Measurements from ENCODE around the gene ITGAL. TPM values are rescaled to one million over a fixed set of nuclear protein-coding genes. Genes with fewer than 3 reads are reported as not detected.

The ITGAL gene
- total and polyA plus RNA-seq, 2 of the 13 experiments (the other 11 are each of a cell fraction or from before 2014, with no cell fraction given): 0.86 to 1.2 TPM

GRCh38 chr16:30449116-30449435 is 23.5 kb upstream of the ITGAL start (continued):
- TF ChIP-seq AHDC1 (CRISPR knock-in tag; IDR thresholded peaks at IDR 0.05; ENCODE audit: borderline replicate concordance) (peak; percentile 49; the same call in 1 of the 2 replicates), MED1 (CRISPR knock-in tag; IDR thresholded peaks at IDR 0.05) (peak; percentile 15; the same call in 1 of the 2 replicates), LCORL (IDR thresholded peaks at IDR 0.05) (no peak), LCORL (CRISPR knock-in tag; IDR thresholded peaks at IDR 0.05) (peak; percentile 37), PAXIP1 (CRISPR knock-in tag; conservative IDR thresholded peaks at IDR 0.05) (peak; percentile 72), PHF20 (CRISPR knock-in tag; IDR thresholded peaks at IDR 0.05) (no peak), ZNF766 (CRISPR knock-in tag; IDR thresholded peaks at IDR 0.05; ENCODE audit: borderline replicate concordance) (no peak), ERF (CRISPR knock-in tag; IDR thresholded peaks at IDR 0.05) (peak; percentile 67; the same call in 1 of the 2 replicates), ARNTL (CRISPR knock-in tag; IDR thresholded peaks at IDR 0.05) (no peak), ARID5B (CRISPR knock-in tag; IDR thresholded peaks at IDR 0.05) (peak; percentile 90), PPARG (CRISPR knock-in tag; conservative IDR thresholded peaks at IDR 0.05) (peak; percentile 59; the same call in 1 of the 2 replicates), ZNF569 (CRISPR knock-in tag; IDR thresholded peaks at IDR 0.05; ENCODE audit: borderline replicate concordance) (no peak), FOXP1 (IDR thresholded peaks at IDR 0.05) (no peak), FOXP1 (CRISPR knock-in tag; IDR thresholded peaks at IDR 0.05) (peak; percentile 77), ISL2 (CRISPR knock-in tag; IDR thresholded peaks at IDR 0.05) (0 out of 2 replicates have a peak, but pooled peaks have one; percentile 31), PHF5A (CRISPR knock-in tag; IDR thresholded peaks at IDR 0.05; ENCODE audit: low read depth, unreplicated experiment) (no peak), PLRG1 (conservative IDR thresholded peaks at IDR 0.05) (no peak), PITX1 (CRISPR knock-in tag; IDR thresholded peaks at IDR 0.05) (peak; percentile 69; the same call in 1 of the 2 replicates), ZNF792 (CRISPR knock-in tag; IDR thresholded peaks at IDR 0.05) (0 out of 2 replicates have a peak, but pooled peaks have one; percentile 44), NR2C2 (CRISPR knock-in tag; IDR thresholded peaks at IDR 0.05; ENCODE audit: borderline replicate concordance) (peak; percentile 55; the same call in 1 of the 2 replicates)
